Testis (tissue), 3 donors: Measurements from ENCODE around the gene SYNE1. TPM values are rescaled to one million over a fixed set of nuclear protein-coding genes. Genes with fewer than 3 reads are reported as not detected.

Source experiments
- DNase-seq: peaks from one replicate; pipeline ENCODE4 v3.0.0-alpha.2; 2019
- H3K27ac ChIP-seq, 2 donors: fragments of 200-600 bp; sonication (generic); one replicate each; pipeline ENCODE4 v1.5.1; 2019
- H3K27me3 ChIP-seq: fragments of 200-600 bp; sonication (generic); one replicate; pipeline ENCODE4 v1.5.1; 2019
- H3K36me3 ChIP-seq: fragments of 200-600 bp; sonication (generic); one replicate; pipeline ENCODE4 v1.5.1; 2017; ENCODE audit warnings: low read depth; ENCODE audit errors: missing control alignments
- H3K4me1 ChIP-seq: fragments of 200-600 bp; sonication (generic); one replicate; pipeline ENCODE4 v1.5.1; 2019
- H3K4me3 ChIP-seq, 2 donors: fragments of 200-600 bp; sonication (generic); one replicate each; pipeline ENCODE4 v1.5.1; 2017 to 2019
- H3K9me3 ChIP-seq: fragments of 200-600 bp; sonication (generic); one replicate; pipeline ENCODE4 v1.5.1; 2017
- POLR2A ChIP-seq: fragments of 450-650 bp; IDR thresholded peaks from one replicate; pipeline ENCODE4 v1.6.1; 2017; ENCODE audit warnings: antibody characterized with exemption, mild to moderate bottlenecking, moderate library complexity
- WGBS, 2 donors: methylation state at CpG; one replicate each; pipeline ENCODE4 v1.1.5; 2018; 5-methylcytosine and 5-hydroxymethylcytosine counted together
- intact Hi-C: fragments of 100-400 bp; cut with DNase I; formaldehyde crosslinking; loops from one replicate; pipeline ENCODE4 v1.15.1; 2023; ENCODE audit warnings: low total_unique reads
- polyA plus RNA-seq: library from polyadenylated mRNA; stranded (reverse); fragments of 350-450 nt; fragmentation: Illumina TruSeq; extraction: RNeasy Lipid Tissue Mini Kit (QIAGEN cat#74804); gene quantifications from one replicate; pipeline ENCODE4 v1.2.3, GENCODE V29; 2014; ENCODE audit warnings: low read depth, low replicate concordance; ENCODE audit not compliant: insufficient read depth
- total RNA-seq, 2 donors: library from RNA; depleted of rRNA; stranded (reverse); fragments of >200 nt; gene quantifications; one replicate each; pipeline ENCODE4 v1.2.3, GENCODE V29; 2016
- TF ChIP-seq, protein P1 (sequence below), 3 experiments: fragments of 450-650 bp in 2 of 3; fragments of 200-600 bp in 1 of 3; sonication (generic) in 1 of 3; IDR thresholded peaks; one replicate each; pipeline ENCODE4 v1.5.1; 2016 to 2019; ENCODE audit warnings: antibody characterized with exemption in 3 of 3, mild to moderate bottlenecking in 2 of 3, moderate library complexity in 1 of 3

SYNE1 gene
- total and polyA plus RNA-seq, 3 donors from 2014 or later, result 57.2 to 255 (median 228) TPM

DNA sequence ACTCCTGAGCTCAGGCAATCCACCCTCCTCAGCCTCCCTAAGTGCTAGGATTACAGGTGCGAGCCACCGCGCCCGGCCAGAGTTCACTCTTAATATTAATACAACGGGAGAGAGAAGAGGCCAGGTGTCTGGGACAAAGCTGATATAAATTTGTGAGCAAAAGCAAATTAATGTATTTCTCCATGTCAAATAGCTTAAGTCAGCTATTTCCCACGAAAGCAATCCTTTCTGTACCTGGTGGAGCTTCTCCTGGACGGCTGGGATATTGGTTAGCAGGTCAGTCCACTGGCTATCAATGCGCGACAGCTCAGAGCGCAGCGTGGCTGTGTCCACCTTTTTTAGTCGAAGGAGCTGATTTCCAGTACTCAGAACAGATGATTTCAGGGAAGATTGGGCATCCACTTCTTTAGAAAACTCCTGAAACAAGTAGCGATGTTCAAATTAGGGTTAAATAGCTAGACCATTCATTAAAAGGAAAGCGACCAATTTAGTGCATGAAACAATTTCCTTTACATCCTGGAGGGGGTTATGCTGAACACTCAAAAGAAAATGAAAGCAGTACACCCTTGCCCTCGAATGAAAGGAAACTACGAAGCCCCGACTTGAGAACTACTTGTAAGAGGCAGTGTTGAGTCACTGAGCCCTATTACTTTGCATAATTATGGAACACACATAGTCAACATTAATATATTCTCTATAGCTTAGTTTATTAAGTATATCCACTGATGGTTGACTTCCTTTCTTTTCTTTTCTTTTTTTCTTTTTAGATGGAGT, 403.4 kb downstream of the SYNE1 start:
- Histone ChIP-seq H3K27ac (no peak overlapping the region), H3K9me3 (no peaks in the 10 kb centered on the region), H3K4me1 (peaks cover 6% of the 10 kb centered on the region), H3K36me3 (no peaks in the 10 kb centered on the region), H3K4me3 (no peak overlapping the region), H3K27me3 (no peaks in the 10 kb centered on the region)
- TF ChIP-seq POLR2A, result no peak
- TF ChIP-seq, protein P1, sequence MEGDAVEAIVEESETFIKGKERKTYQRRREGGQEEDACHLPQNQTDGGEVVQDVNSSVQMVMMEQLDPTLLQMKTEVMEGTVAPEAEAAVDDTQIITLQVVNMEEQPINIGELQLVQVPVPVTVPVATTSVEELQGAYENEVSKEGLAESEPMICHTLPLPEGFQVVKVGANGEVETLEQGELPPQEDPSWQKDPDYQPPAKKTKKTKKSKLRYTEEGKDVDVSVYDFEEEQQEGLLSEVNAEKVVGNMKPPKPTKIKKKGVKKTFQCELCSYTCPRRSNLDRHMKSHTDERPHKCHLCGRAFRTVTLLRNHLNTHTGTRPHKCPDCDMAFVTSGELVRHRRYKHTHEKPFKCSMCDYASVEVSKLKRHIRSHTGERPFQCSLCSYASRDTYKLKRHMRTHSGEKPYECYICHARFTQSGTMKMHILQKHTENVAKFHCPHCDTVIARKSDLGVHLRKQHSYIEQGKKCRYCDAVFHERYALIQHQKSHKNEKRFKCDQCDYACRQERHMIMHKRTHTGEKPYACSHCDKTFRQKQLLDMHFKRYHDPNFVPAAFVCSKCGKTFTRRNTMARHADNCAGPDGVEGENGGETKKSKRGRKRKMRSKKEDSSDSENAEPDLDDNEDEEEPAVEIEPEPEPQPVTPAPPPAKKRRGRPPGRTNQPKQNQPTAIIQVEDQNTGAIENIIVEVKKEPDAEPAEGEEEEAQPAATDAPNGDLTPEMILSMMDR (IDR thresholded peaks at IDR 0.05), result no peak
- WGBS, 2 donors, result 90 to 93% methylated on average over 17 of the region's 17 CpGs
- no peak for DNase-seq
- intact Hi-C loops, result no loop called here

DNA sequence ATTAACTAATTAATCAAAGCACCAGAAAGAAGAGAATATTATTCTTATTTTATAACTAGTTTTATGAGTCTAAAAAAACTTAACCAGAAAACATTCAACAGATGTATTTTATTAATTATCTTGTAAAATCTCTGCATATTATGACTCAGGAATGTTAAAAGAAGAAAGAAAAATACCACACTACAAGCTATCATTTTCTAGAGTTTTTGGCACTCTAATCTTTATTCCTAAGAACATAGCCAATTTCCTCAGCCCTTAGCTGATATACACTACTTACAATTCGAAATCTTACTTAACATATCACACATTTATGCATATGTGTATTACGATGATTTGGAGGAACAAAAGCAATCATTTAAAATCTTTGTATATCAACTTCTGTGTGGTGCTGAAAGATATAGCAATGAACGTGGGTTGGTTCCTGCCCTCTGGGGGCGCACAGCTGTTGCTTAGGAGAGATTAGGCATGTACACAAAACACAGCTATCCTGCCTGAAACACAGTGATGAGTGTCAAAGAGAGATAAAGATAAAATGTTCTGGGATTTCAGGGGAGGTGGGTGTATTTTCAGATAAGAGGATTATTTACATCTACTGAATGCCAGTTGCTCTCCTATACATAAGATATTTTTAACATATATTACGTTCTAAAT, 404.5 kb downstream of the SYNE1 start:
- intact Hi-C loops, result no loop called here
- Histone ChIP-seq H3K9me3 (no peaks in the 10 kb centered on the region), H3K4me3 (no peak overlapping the region), H3K36me3 (no peaks in the 10 kb centered on the region), H3K4me1 (peaks cover 6% of the 10 kb centered on the region), H3K27me3 (no peaks in the 10 kb centered on the region), H3K27ac (no peak overlapping the region)
- WGBS, 2 donors, result 52 to 56% methylated on average over 5 of the region's 5 CpGs
- DNase-seq, result no peak
- TF ChIP-seq, protein P1 (IDR thresholded peaks at IDR 0.05), result no peak
- TF ChIP-seq POLR2A, result no peak

DNA sequence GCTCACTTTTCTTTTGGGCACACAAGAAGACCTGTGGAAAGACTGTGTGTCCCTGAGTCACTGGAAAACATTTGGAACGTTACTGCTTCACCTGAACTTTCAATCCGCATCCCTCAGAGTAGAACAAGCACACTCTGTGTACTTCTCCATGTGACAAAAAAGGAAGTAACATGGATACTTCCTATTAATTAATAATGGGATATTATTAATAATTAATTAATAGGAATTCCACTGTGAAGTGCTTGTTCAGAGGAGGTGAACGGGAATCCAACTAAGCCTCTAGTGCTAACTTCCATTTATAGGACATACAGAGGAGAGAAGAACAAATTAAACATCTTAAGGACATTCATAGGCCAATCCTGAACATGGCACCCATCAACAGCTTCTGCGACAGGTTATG, 407.8 kb downstream of the SYNE1 start:
- no peaks in the 10 kb centered on the region for H3K36me3 ChIP-seq
- no peak for TF ChIP-seq POLR2A
- TF ChIP-seq, protein P1 (IDR thresholded peaks at IDR 0.05), result no peak
- intact Hi-C loops, result no loop called here
- H3K27me3 ChIP-seq, result no peaks in the 10 kb centered on the region
- WGBS, 2 donors, result 70 to 88% methylated on average over 4 of the region's 4 CpGs
- no peak for DNase-seq
- H3K27ac ChIP-seq, result no peak overlapping the region
- no peaks in the 10 kb centered on the region for H3K9me3 ChIP-seq
- H3K4me1 ChIP-seq, result peaks cover 6% of the 10 kb centered on the region
- no peak overlapping the region for H3K4me3 ChIP-seq

DNA sequence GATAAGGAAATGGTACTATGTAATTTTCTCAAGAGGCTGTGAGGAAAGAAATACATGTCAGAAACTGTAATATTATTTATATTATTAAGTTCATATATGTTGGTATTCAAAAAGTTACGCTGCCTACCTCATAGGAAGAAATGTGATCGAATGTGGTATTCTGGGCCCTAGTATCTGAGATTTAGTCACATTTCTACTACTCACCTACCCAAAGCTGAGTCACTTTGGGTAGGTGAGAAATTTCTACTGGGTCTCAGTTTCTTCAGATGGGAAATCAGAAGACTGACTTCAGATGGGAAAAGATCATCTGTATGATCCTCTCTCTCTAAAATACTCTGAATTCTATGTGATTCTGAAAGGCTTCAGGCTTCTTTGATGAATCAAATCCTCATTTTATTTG, 411.0 kb downstream of the SYNE1 start:
- TF ChIP-seq, protein P1 (IDR thresholded peaks at IDR 0.05), result no peak
- no peak for TF ChIP-seq POLR2A
- no peaks in the 10 kb centered on the region for H3K9me3 ChIP-seq
- no peak overlapping the region for H3K4me3 ChIP-seq
- no peaks in the 10 kb centered on the region for H3K36me3 ChIP-seq
- no peak overlapping the region for H3K27ac ChIP-seq
- 96 to 100% methylated on average over 2 of the region's 2 CpGs for WGBS, 2 donors
- H3K4me1 ChIP-seq, result no peaks in the 10 kb centered on the region
- DNase-seq, result no peak
- H3K27me3 ChIP-seq, result no peaks in the 10 kb centered on the region
- intact Hi-C loops, result no loop called here
